Measurements from ENCODE around the gene PREB. TPM values are rescaled to one million over a fixed set of nuclear protein-coding genes. Genes with fewer than 3 reads are reported as not detected.

Gene PREB
- total and polyA plus RNA-seq, 2 donors (not counting 3 experiments of a cell fraction or from before 2014, with no cell fraction given) = 47.2 to 73.3 TPM

GRCh38 chr2:27094353-27094984 is 40.0 kb downstream of the PREB start:
- H3K4me2 ChIP-seq (ENCODE audit: insufficient read depth, low read length) = no peak overlapping the region
- H4K20me1 ChIP-seq (replicated peaks; ENCODE audit: control insufficient read depth, extremely low read depth, insufficient read depth, low read length) = no peaks in the 10 kb centered on the region
- no peaks in the 10 kb centered on the region for H3K4me1 ChIP-seq (ENCODE audit: control insufficient read depth, extremely low read depth, insufficient read depth, low read length)
- H3K27me3 ChIP-seq (ENCODE audit: control insufficient read depth in 2 of 2, insufficient read depth in 2 of 2, low read length in 2 of 2) = no peaks in the 10 kb centered on the region
- no peaks in the 10 kb centered on the region for H3K9me3 ChIP-seq (replicated peaks; ENCODE audit: control insufficient read depth, insufficient read depth, low read length)
- dilution Hi-C loops (cut with MboI; ENCODE audit: extremely low pct_ligation_motif_present, low sequenced_read_pairs) (no loop called here), intact Hi-C loops (cut with micrococcal nuclease) (no loop called here)
- ChIA-PET POLR2A (no interaction called here), CTCF (interaction anchor here (1.7 kb wide), 1 partner anchor 185 kb away, joined by 4 read pairs; no protein-coding TSS in a partner anchor)
- no peak overlapping the region for H3K27ac ChIP-seq (ENCODE audit: insufficient read depth, low read depth, low read length)
- no peak for FAIRE-seq
- no peak for DNase-seq (ENCODE audit: low read depth, low spot score)
- no peaks in the 10 kb centered on the region for H3K9me1 ChIP-seq (replicated peaks; ENCODE audit: control insufficient read depth, extremely low read depth, insufficient read depth, low read length)
- no peak overlapping the region for H3K4me3 ChIP-seq (replicated peaks in 1 of 3; ENCODE audit: insufficient read depth in 1 of 3, low read depth in 1 of 3, low read length in 3 of 3)
- TF ChIP-seq POLR2AphosphoS5 (IDR thresholded peaks at IDR 0.05; ENCODE audit: insufficient read depth, low read depth, low read length) (no peak), MAX (IDR thresholded peaks at IDR 0.05; ENCODE audit: insufficient read depth, insufficient read length) (no peak), CTCF (IDR thresholded peaks at IDR 0.05; ENCODE audit: extremely low read depth in 1 of 2, insufficient read depth in 1 of 2, low read depth in 1 of 2, low read length in 2 of 2) (no peak), POLR2A (IDR thresholded peaks at IDR 0.05; ENCODE audit: low read depth, low read length) (no peak), EZH2 (IDR thresholded peaks at IDR 0.05; ENCODE audit: borderline replicate concordance, low read depth, low read length, severe bottlenecking) (no peak), GATA2 (IDR thresholded peaks at IDR 0.05; ENCODE audit: insufficient read depth, insufficient read length, low read depth, low read length) (no peak), JUN (IDR thresholded peaks at IDR 0.05; ENCODE audit: borderline replicate concordance, insufficient read depth, insufficient read length, low read depth) (no peak), MYC (IDR thresholded peaks at IDR 0.05; ENCODE audit: low read depth, low read length) (no peak), FOS (IDR thresholded peaks at IDR 0.05; ENCODE audit: borderline replicate concordance, insufficient read depth, low read length) (no peak)
- H3K36me3 ChIP-seq (ENCODE audit: control insufficient read depth in 2 of 2, extremely low read depth in 1 of 2, insufficient read depth in 2 of 2, low read length in 2 of 2) = no peaks in the 10 kb centered on the region
- no peaks in the 10 kb centered on the region for H3K79me2 ChIP-seq (ENCODE audit: control insufficient read depth, insufficient read depth, low read length)
- H3K9ac ChIP-seq (replicated peaks; ENCODE audit: extremely low read depth, insufficient read depth, low read length) = no peak overlapping the region
- no peak overlapping the region for H2AFZ ChIP-seq (ENCODE audit: low read depth, low read length)
- no TSS peak for BruUV-seq (replicated peaks)
